ENCODE measurements around the gene SRSF8.

The SRSF8 gene

DNA sequence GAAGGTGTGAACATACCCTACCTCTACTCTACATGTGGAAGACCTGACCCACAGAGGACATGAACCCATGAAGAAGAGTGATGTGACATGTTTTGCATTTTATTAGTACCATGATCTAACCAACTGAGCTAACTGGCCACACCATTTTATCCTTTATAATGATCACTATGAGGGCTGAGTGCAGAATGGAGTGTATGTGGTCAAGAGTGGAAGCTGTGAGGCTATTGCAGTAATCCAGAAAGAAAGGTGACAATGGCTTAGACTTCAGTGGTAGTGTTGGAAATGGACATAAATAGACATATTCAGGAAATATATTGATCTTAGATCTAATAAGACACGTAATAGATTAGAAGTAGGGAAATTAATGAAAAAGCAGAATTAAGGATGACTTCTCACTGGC is 3.8 kb downstream of the SRSF8 start:
- DNase-seq, result no peak

DNA sequence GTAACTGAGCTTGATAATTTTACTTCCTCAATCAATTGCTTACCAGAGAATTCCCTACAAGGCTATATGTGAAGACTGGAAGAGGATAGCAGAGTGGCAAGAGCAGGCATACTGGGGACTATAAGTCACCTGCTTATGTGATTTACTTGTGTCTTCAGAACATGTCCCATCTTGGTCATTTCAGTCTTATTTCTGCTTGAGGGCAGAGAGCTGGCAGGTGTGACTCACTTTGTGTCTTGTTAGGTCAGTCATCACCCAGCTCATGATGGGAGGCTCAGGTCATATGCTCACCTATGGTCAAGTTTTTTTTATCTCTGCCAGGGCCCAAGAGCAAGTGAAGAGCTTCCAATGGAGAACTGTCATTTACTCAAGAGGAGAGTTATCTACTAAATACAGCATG is 6.2 kb downstream of the SRSF8 start:
- no peak for DNase-seq

DNA sequence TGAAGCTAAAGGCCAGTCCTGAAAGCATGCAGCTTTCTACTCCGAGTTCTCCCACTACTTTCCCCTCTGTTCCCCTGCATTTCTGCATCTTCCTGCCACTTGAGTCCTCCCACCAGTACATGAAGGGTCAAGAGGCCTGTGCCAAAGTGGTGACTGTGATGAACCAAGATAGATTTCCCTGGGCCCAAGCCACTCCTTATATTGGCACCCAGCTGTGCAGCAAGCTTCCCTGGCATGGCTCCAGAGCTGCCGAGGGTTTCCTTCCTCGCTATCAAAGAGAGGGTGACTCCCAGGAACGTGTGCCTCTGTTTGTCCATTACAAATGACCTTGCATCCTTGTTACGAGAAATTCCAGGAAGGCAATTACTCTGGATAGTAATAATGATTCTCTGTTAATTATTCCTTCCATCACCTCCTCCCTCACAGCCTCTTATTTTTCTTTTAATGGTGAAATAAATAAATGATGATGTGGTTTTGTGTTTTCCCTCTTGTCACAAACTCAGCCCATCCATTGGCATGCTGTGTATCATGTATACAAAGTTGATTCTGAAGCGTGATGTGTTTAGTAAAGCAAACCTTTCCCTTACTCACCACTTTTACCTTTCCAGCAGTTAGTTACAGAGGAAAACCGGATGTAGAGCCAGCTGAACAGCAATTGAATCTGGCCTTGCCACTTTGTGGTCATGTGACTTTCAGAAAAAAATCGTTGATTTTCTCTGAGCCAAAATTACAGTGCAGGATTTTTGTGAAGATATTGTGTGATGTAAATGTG is 8.3 kb downstream of the SRSF8 start:
- no peak for DNase-seq

DNA sequence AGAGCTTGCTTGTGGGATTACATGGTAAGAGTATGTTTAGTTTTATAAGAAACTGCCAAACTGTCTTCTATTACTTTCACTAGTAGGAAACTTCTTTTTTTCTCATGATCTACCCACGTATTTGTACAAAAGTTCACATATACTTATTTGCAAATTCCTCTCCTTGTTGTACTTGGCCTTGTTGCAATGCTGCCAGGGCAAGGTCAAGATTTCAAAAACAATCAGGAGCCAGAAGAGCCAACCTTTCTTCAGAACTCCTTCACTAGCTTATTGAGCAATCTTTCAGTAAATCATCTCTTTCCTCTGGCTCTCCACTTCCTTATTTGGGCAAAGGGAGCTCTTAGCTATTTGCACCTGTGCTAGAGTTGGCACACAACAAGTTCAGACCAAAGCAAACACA is 9.7 kb downstream of the SRSF8 start:
- DNase-seq, result no peak

DNA sequence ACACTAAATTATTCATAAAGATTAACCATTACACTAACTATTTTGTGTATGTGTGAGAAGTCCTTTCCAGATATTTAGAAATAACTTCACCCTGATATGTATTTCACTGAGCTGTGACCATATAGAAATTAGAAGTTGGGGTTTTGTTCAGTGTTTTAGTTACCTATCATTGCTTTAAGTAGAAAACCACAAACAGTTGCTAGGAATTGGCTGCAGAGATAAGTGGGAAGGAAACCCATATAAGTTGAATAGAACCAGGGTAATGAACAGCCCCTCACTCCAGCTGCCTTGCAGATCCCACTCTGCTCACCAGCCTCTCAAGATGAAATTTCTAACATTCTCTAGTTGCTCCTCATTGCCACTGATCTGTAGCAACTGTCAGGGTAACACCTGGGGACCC is 10.3 kb downstream of the SRSF8 start:
- DNase-seq, result no peak

DNA sequence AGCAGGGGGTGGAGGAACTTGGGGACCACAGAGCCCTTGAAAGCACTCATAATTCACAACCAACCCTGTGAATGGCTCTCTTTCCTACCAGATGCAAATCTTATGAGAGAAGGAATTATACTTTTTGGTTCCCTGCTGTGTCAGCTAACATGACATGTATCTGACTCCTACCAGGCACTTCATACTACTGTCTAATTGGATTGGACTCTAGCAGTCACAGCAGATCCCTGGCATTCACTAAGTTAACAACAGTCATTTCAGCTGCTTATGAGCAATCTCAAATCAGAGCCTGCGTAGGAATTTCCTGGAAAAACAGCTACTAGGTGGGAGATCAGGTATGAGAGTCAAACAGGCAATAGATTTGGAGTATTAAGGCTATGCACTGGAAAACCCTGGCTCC is 11.8 kb downstream of the SRSF8 start:
- DNase-seq, result no peak

DNA sequence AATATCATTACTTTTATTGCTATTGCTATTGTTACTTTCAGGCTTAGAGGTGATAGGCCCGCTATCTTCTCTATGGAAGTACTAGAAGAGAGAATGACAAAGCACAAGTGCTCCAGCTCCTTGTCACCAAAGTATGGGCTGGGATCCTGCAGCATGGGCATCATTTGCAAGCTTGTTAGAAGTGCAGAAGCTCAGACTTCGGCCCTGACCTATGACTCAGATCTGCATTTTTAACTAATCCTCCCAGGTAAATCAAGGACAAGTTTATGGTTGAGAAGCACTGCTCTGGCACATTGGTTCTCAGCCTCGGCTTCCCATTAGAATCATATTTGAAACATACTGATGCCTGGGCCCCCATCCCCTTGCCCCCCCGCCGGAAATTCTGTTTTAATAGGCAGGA is 14.3 kb downstream of the SRSF8 start:
- no peak for DNase-seq

DNA sequence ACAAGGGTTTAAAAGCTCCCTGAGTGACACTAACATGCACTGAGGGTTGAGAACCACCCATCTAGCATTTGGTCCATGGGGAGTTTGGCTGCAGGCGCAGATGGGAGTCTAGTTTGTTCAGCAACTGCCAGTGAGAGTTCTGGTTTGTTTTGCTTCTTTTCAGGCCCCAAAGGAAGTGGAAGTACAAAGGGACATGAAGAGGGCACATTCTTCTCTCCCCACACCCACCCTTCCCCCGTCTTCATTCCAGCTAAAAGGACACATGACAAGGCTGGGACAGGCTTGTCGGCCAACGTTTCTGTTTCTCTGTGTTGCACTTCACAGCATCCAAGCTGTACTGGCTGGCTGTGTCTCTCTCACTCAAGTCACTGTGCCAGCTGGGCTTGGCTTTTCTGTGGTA is 14.7 kb downstream of the SRSF8 start:
- peak; percentile 65 for DNase-seq

DNA sequence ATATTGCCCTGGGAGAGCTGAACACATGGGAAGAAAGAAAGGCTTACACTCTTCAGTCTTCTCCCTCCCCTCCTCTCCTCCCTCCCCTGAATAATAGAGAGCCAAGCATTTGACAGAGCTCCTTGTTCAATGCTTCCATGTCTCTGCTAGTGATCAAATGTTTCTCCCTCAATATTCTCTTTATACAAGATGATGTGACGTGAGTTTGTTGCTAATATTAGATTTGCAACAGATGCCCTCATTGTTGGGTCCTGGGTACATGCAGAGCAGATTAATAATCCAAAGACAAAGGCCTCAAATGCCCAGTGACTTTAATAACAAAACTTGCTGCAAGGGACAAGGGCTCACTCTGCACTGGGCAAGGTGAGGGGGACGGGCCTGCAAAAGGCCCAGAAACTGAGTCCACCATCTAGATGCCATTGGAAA is 15.9 kb downstream of the SRSF8 start:
- DNase-seq, result no peak

DNA sequence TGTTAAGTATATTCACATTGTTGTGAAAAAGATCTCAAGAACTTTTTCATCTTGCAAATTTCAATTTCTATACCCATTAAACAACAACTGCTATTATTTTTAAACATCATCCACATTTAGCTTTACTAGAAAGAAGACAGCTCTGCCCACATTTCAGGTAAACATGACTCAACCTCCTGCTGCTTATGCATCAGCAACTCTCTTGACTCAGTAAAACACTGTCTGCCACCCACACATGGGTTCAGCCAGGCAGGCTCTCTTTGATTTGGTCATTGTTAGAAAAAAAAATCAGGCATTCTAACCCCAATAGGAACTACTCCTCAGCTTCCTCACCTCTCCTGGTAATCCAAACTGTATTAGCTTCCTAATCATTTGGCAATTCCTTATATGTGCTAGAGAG is 17.8 kb downstream of the SRSF8 start:
- no peak for DNase-seq

DNA sequence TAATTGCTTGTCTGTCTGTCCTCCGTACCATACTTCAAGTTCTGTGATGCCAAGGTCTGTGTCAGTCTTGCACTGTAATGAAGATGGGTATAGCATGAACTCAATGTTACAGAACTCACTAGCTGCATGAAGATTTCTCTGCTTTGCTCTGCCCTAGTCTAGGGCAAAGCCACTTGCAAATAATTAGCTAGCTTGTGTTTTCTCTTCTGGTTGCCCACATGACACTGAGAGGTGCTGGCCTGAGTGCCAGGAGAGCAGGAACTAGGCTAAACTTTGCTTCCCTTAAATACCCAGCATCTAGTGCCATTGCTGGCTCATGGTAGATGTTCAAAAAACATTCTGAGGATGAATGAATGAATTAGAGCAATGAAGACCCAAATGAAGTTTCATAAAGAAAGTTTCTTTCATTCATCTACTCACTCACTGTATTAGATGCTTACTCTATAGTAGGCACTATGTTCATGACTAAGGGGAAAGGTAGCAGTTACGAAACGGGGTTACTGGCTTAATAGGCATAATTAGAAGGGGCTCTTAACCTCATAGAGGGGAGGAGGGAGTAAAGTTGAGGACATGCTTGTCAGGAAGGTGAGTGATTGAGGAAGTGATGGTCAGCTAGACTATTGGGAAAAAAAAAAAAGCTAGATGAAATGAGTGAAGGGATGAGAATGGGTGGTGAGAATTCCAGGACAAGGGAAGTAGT is 18.5 kb downstream of the SRSF8 start:
- DNase-seq, result no peak

DNA sequence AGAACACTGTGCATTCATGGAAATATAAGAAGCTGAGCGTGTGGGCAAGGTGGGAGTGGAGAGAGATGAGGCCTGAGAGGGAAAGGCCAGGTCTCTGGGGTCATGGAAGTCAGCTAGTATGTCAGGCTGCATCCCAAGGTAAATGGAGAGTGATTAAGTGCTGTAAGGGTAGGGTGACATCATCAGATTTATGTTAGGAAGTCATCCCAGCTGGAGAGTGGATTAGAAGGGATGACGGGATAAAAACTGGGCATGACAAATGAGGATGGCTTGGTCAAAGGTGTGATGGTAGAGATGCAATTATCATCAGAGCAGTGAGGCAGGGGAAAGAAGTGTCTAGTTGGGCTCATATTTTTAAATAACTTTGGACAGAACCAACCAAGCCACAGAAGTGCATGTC is 19.4 kb downstream of the SRSF8 start:
- DNase-seq, result no peak

DNA sequence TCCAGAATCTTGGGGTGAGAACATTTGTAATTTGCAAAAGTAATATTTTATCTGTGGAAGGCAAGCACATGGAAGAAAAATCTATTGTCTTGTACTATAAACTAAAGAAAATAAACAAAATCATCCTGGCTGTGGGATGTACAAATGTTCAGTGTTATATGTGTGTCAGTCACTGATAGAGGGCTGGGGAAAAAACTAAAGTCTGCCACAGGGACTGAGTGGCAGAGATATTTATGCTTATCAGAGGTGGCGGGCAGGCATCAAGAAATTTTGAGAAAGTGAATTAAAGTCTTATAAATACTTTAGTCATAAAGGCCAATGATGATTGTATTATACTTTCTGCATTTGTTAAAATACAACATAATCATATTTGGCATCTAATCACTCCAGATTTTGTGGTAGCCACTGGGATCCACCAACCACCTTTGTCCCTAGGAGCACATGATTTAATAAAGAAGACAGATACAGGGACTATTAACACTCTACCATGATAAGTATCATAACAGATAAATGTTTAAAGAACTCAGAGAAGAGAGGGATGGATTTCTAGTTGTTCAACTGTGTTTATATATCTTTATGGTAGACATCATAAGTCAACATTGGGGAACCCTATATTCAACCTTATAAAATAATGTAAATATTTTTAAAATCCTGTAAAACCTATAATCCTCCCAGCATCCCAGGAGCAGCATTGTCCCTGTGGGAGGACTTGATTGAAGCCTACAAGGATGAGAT is 20.3 kb downstream of the SRSF8 start:
- no peak for DNase-seq

DNA sequence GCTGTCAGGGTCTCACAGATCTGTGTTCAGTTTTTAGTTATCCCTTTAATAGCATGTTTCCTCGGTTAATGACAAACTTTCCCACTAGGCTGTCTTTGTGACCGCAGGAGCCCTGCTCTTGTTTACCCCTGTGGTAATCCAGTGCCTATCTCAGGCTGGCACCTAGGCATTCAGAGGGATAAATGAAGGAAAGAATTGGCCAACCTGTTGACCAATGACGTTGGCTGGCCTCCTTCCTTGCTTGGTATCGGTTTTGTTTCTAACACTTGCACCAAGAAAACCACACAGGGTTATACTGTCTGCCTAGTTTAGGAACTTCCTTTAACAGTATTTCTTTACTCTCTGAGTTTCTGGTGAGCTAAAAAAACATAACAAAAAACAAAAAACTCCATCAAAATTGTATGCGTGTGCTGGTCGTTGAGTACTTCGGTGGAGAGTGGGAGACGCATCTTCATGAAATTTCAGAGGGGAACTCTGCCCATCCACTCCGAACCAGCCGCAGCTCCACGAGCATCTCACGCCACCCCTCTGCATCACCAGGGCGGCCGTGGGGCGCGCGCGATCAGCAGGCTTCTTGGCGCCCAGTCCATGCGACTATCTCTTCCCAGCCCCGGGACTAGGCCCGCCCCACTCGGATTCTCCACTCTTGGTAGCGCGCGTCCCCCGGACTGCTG is 22.4 kb downstream of the SRSF8 start:
- no peak for DNase-seq

DNA sequence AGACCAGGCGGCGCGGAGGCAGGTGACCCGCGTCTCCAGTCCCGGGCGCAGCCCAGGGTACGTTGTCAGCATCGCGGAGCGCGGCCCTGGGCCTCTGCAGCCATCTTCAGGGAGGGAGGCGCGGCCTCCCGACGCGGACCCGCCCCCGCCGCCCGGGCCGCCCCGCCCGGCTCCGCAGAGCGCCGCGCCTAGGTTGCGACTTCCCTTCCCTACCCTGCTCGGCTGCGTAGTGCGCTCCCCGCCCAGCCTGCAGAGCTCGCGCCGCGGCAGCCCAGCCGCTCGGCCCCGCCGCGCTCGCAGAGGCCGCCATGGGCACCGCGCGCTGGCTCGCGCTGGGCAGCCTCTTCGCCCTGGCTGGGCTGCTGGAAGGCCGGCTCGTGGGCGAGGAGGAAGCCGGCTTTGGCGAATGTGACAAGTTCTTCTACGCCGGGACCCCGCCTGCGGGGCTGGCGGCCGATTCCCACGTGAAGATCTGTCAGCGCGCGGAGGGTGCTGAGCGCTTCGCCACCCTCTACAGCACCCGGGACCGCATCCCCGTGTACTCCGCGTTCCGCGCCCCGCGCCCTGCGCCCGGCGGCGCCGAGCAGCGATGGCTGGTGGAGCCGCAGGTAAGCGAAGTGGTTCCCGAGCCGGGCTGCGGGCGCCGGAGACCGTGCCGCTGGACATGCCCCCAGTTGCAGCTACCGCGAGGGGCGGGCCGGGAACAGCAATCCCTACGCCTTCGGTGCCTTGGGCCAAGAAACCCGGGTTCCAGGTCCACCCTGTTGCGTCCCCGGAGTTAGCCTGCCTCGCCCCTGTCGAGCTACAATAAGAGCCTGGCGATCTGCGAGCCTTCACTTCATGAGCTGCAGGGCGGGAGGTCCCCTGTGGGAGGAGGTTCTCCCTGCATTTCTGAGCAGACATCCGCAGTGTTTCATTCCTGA is 23.2 kb downstream of the SRSF8 start, which contains the start of gene ENDOD1:
ENDOD1 (plus strand) TSS at position 227 of the 923 bp plus-strand sequence; CDS start at position 309, 82 bp downstream.
- DNase-seq, result peak; percentile 92

DNA sequence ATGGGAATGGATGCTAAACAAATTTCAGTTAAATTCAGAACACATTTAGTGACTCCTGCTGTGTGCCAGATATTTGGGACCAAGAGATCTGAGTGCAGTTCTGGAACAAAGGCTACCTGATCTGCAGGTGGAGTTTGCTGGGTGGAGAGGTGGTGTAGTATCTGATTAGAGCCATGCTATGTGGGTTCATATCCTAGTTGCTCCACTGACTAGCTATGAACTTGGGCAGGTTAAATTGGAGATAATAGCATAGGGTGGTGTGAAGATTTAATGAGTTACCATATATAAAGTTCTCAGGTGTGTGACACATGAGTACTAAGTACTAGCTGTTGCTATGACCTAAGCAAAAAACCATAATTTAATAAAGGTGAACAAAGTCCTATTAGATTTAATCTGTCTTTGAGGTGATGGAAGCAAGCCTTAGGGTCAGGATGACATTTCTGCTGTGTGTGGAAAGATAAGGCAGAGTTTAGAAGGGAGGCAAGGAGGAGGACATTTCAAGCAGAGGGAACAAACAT is 25.0 kb downstream of the SRSF8 start:
- DNase-seq, result no peak

DNA sequence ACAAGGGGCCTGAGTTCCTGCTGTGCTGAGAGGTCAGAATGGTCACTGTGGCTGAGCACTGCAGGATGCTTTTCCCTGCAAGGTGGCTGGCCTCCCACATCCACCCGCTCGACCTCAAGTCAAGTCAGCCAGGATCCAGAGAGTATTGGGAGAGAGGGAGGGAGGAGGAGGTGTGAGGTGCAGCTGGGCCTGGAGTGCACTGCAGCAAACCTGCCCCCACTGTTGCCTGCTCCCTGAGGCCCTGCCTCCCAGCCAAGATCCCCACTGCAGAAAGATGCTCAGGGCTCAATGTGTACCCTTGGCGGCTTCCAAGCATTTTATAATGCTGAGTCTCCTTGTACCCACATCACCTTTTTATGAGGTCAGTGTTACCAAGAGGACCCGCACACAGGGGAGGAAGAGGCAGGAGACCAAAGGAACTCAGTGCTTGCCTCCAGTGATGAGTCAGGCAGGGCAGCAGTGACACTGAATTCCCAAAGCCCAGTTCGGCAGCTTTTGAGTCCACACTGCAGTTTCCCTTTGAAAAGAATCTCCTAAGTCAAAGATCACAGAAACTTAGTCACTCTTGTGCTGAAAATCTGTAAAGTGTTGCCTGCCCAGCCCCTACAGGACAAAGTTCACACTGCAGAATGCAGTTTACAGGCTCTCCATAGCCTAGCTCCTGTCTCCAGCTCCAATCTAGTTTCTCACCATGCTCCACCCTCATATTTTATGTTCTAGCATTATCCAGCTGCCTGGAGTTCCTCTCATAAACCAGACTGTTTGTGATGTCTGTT is 26.0 kb downstream of the SRSF8 start:
- DNase-seq, result peak; percentile 89

DNA sequence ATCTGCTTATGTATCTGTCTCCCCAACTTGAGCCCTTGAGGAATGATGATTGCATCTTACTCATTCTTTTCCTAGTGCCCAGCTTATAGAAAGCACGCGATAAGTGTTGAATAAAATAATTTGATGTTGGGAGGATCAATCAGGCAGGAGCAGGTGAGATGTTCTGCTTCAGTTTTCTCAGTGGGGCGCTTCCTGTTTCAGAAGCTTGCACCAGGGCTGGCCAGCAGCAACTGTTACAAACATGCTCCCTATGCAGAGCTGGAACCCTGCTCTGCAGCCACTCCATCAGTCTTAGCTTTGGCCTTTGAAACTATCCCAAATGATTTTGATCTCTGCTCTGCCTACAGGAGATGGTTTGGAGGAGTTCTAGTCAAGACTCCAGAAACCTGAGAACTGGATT is 26.8 kb downstream of the SRSF8 start:
- DNase-seq, result no peak

DNA sequence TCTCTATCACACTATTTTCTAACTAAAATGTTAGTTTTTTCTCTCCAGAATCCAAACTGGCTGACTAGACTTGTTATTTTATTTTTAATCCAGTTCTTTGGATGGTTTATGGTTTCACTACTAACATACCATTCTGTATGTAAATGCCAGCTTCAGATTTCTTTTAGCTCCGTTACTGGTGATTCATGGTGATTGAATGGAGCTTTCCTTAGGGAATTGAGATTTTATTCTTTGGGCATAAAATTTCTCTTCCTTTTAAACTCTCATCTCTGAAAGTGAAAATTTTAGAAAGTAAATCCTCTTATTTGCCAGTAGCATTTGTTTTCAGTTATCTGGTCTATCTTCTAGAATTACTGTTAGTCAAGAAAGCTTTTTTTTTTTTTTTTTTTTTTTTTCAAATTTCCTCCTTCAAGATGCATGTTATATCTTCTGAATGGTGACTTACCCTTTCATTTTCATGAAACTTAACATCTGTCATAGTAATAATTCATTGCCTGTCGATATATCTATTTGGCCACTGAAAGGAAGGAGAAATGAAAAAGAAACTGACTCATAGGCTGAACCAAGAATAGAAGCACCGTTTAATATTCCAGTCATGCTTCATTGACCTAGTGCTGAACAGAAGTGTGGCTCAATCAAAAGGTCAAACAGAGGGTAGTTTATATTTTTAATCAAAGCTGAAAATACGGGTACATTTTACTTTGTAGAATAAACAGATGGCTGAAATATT is 29.3 kb downstream of the SRSF8 start:
- DNase-seq, result no peak

DNA sequence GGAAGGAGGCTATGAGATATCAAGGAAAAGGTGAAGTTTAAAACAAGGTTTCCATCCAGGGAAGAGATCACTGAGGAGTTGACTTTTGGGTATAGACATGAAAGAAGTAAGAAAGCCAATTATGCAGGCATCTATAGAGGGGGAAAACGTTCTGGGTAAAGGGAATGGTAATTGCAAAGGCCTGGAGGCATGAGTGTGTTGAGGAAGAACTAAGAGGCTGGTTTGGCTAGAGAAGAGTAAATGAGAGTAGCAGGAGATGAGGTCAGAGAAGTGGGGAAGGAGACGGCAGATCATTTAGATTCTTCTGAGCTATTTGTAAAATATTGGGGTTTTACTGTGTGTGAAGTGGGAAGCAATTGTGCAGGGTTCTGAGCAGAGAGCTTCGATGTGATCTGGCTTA is 30.5 kb downstream of the SRSF8 start:
- DNase-seq, result peak; percentile 78

Measured in islet precursor cell (in vitro differentiated cells).